Right cardiac atrium (tissue), 5 donors: ENCODE results near the gene SIGLEC8. TPM values are rescaled to one million over a fixed set of nuclear protein-coding genes. Genes with fewer than 3 reads are reported as not detected.
A peak's percentile ranks its signal among the peaks of the same experiment; 100 is the strongest.
"Not testable (repeated sequence)": the region's sequence is repeated elsewhere in the genome, so short reads cannot be mapped to it uniquely, and the experiment has no call there.

ENCODE experiments used
- ATAC-seq, 2 donors: fragments of 200-7000 bp; cut with Tn5 transposase; one replicate each; pipeline versions ENCODE4 v1.8.0 to v1.9.1; 2020; ENCODE audit warnings: moderate library complexity in 2 of 2, mild to moderate bottlenecking in 1 of 2
- DNase-seq, 3 donors: peaks; one replicate each; pipeline ENCODE4 v3.0.0-alpha.2; 2020
- H3K27ac ChIP-seq: one replicate; pipeline ENCODE4 v1.5.1; 2013; ENCODE audit warnings: mild to moderate bottlenecking, low read length, control low read depth, moderate library complexity
- H3K27me3 ChIP-seq: one replicate; pipeline ENCODE4 v1.6.1; 2013; ENCODE audit not compliant: control insufficient read depth, insufficient read depth
- H3K4me1 ChIP-seq: one replicate; pipeline ENCODE4 v1.6.1; 2013; ENCODE audit warnings: low read length; ENCODE audit not compliant: control insufficient read depth, insufficient read depth
- H3K4me3 ChIP-seq: one replicate; pipeline ENCODE4 v1.5.1; 2013; ENCODE audit warnings: low read length, control low read depth
- H3K9me3 ChIP-seq: one replicate; pipeline ENCODE4 v1.6.1; 2013; ENCODE audit warnings: low read length; ENCODE audit not compliant: control insufficient read depth
- WGBS: extraction: QIAGEN DNeasy Blood & Tissue Kit; methylation state at CpG from one replicate; pipeline ENCODE4 v1.1.7; 2013; 5-methylcytosine and 5-hydroxymethylcytosine counted together
- intact Hi-C, 4 donors: fragments of 100-400 bp; cut with DNase I; formaldehyde crosslinking; loops; one replicate each; pipeline versions ENCODE4 v1.11.0 to v1.14.0; 2022 to 2023
- polyA plus RNA-seq: library from polyadenylated mRNA; stranded (reverse); fragments of 200-250 nt; gene quantifications from one replicate; pipeline ENCODE4 v1.2.3, GENCODE V29; 2013
- total RNA-seq, 4 donors: library from RNA; stranded (reverse); fragmentation: NEBNext Ultra II Directional; extraction: Animal tissue kit (Norgen Biotek cat#: 25700); gene quantifications; one replicate each; pipeline ENCODE4 v1.2.1, GENCODE V29; 2021
- donor health status: healthy with polysubstance abuse.
- donor health status: DM: no; HTN: yes; CAD: no.
- donor health status: DM: no; HTN: no; CAD: no.
- donor health status: DM: no; HTN: yes; CAD: no; lungs with severe emphysema.
- donor health status: DM: yes; HTN: yes; CAD: no.

The SIGLEC8 gene
- total and polyA plus RNA-seq, 5 donors: not detected

DNA sequence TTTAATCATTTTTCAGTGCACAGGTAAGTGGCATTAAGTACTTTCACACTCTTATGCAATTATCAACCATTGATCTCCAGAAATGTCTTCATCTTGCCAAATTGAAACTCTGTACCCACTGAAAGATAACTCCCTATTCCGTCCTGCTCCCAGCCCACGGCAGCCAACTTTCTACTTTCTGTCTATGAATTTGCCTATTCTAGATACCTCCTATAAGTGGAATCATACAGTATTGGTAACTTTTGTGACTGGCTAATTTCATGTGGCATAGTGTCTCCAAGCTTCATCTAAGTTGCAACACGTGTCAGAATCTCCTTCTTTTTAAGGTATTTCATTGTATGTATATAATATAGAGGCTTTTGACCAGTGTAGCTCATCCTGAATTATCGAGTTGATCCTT is 14.4 kb upstream of the SIGLEC8 start:
- Histone ChIP-seq H3K4me3 (no peak overlapping the region), H3K27me3 (no peaks in the 10 kb centered on the region), H3K27ac (no peak overlapping the region), H3K9me3 (no peaks in the 10 kb centered on the region), H3K4me1 (no peaks in the 10 kb centered on the region)
- ATAC-seq: no peak
- no peak for DNase-seq
- intact Hi-C loops: loop anchor here in 3 of 4 donors (5.0 to 10.0 kb wide), 2 partner anchors 185 to 342 kb away; no protein-coding TSS in a partner anchor
- WGBS: 13% methylated on average over 4 of the region's 4 CpGs

DNA sequence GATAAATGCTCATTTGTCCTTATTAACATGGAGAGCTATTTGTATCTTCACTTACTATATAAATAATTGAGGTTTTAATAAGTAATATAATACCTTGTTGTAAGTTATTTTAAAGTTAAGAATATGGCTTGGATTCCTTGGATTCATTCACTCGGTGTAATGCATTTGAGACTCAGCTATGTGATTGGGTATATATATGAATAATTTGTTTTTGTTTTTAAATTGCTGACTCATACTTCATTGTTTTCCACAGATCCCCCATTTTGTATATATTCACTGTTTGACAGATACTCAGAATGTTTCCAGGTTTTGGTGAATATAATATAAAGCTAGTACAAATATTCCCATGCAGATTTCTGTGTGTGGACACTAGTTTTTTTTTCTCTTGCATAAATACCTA is 13.3 kb upstream of the SIGLEC8 start:
- intact Hi-C loops: loop anchor here in 3 of 4 donors (5.0 to 10.0 kb wide), 2 partner anchors 186 to 343 kb away; no protein-coding TSS in a partner anchor

GRCh38 chr19:51470966-51471365 is 12.7 kb upstream of the SIGLEC8 start:
- Histone ChIP-seq H3K27ac (no peak overlapping the region), H3K9me3 (no peaks in the 10 kb centered on the region), H3K4me3 (no peak overlapping the region), H3K4me1 (no peaks in the 10 kb centered on the region), H3K27me3 (no peaks in the 10 kb centered on the region)
- WGBS: 65% methylated on average over 9 of the region's 9 CpGs
- no peak for ATAC-seq
- intact Hi-C loops: loop anchor here in 3 of 4 donors (5.0 to 10.0 kb wide), 2 partner anchors 186 to 344 kb away; no protein-coding TSS in a partner anchor
- DNase-seq: no peak

More for the DNA sequence above, 13.3 kb upstream of the SIGLEC8 start:
- DNase-seq (no peak), ATAC-seq (no peak)
- WGBS: 63% methylated on average over 1 of the region's 1 CpG
- H3K27me3 ChIP-seq: no peaks in the 10 kb centered on the region
- no peaks in the 10 kb centered on the region for H3K9me3 ChIP-seq
- no peak overlapping the region for H3K27ac ChIP-seq
- H3K4me3 ChIP-seq: no peak overlapping the region
- H3K4me1 ChIP-seq: no peaks in the 10 kb centered on the region

- no peak for DNase-seq
- ATAC-seq: no peak
- intact Hi-C loops: loop anchor here in 3 of 4 donors (5.0 to 10.0 kb wide), 2 partner anchors 188 to 345 kb away; no protein-coding TSS in a partner anchor
- H3K27ac ChIP-seq: no peak overlapping the region
- H3K4me3 ChIP-seq: no peak overlapping the region
- no peaks in the 10 kb centered on the region for H3K4me1 ChIP-seq
- no peaks in the 10 kb centered on the region for H3K27me3 ChIP-seq
- WGBS: 70% methylated on average over 1 of the region's 1 CpG
- H3K9me3 ChIP-seq: no peaks in the 10 kb centered on the region
Observed at GRCh38 chr19:51469629-51470028, 11.4 kb upstream of the SIGLEC8 start.

DNA sequence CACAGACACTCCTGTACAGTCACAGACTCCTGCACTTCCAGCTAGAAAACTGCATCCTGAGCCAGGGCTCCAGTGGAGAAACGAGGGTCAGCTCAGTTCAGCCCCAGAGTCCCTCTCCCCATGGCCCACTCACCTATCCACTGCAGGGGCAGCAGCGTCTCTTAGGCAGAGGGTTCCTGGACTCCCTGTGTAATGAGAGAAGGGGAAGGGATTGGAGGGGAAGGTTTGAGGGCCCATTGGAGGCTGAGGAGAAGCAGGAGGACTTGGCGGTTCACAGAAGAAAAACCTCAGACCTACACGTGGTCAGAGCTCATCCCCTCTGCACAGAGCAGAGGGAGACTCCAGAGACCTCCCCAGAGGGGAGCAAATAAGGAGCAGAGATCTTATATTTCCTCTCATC is 10.9 kb upstream of the SIGLEC8 start:
- intact Hi-C loops: no loop called here
- H3K27me3 ChIP-seq: no peaks in the 10 kb centered on the region
- no peak for DNase-seq
- no peaks in the 10 kb centered on the region for H3K4me1 ChIP-seq
- H3K4me3 ChIP-seq: no peak overlapping the region
- H3K9me3 ChIP-seq: no peaks in the 10 kb centered on the region
- 52% methylated on average over 4 of the region's 4 CpGs for WGBS
- ATAC-seq: no peak
- no peak overlapping the region for H3K27ac ChIP-seq

DNA sequence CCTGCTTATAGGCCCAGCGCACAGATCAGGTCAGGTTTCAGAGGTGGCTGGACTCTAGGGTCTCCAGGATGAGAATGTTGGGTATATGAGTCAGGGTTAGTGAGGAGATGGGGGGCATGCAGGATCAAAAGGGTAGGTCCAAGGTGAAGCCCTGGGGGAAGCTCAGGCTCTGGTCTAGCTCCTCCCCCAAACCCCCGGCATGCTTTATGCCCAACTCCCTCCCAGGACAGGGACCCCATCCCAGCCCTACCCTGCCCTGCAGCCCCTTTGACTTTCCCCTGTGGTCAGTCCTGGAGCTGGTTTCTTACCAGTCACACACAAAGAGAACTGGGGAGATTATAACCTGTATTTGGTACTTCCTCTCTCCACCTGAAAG is 10.3 kb upstream of the SIGLEC8 start:
- DNase-seq (no peak), ATAC-seq (no peak)
- intact Hi-C loops: no loop called here
- no peaks in the 10 kb centered on the region for H3K9me3 ChIP-seq
- no peak overlapping the region for H3K4me3 ChIP-seq
- 81% methylated on average over 2 of the region's 2 CpGs for WGBS
- H3K4me1 ChIP-seq: no peaks in the 10 kb centered on the region
- no peak overlapping the region for H3K27ac ChIP-seq
- H3K27me3 ChIP-seq: no peaks in the 10 kb centered on the region

- H3K9me3 ChIP-seq: no peaks in the 10 kb centered on the region
- H3K27me3 ChIP-seq: no peaks in the 10 kb centered on the region
- intact Hi-C loops: no loop called here
- no peak overlapping the region for H3K27ac ChIP-seq
- ATAC-seq: no peak
- H3K4me3 ChIP-seq: no peak overlapping the region
- DNase-seq: no peak
- WGBS: 61% methylated on average over 4 of the region's 4 CpGs
- H3K4me1 ChIP-seq: no peaks in the 10 kb centered on the region
Observed at GRCh38 chr19:51467864-51468544, 9.8 kb upstream of the SIGLEC8 start.

DNA sequence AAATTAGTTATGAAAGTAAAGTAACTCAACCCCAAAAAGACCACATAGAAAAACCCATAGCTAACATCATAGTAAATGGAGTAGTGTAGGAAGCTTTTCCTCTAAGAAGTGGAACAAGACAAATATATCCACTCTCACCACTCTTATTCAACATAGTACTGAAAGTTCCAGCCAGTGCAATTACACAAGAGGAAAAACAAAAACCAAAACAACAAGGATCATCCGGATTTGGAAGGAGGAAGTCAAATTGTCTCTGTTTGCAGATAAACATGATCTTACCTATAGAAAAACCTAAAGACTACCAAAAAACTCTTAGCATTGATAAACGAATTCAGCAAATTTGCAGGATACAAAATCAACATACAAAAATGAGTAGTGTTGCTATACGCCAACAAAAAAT is 8.5 kb upstream of the SIGLEC8 start:
- Histone ChIP-seq H3K9me3 (no peaks in the 10 kb centered on the region), H3K4me1 (no peaks in the 10 kb centered on the region), H3K27ac (no peak overlapping the region), H3K27me3 (no peaks in the 10 kb centered on the region), H3K4me3 (no peak overlapping the region)
- no peak for ATAC-seq
- 52% methylated on average over 3 of the region's 3 CpGs for WGBS
- no peak for DNase-seq
- intact Hi-C loops: no loop called here

GRCh38 chr19:51463976-51464581 is 5.8 kb upstream of the SIGLEC8 start:
- H3K27ac ChIP-seq, H3K4me3 ChIP-seq, intact Hi-C loops, DNase-seq, H3K9me3 ChIP-seq, H3K27me3 ChIP-seq, H3K4me1 ChIP-seq: not testable (repeated sequence)
- 34% methylated on average over 14 of the region's 33 CpGs for WGBS
- peak; percentile 19 to 44 for ATAC-seq

DNA sequence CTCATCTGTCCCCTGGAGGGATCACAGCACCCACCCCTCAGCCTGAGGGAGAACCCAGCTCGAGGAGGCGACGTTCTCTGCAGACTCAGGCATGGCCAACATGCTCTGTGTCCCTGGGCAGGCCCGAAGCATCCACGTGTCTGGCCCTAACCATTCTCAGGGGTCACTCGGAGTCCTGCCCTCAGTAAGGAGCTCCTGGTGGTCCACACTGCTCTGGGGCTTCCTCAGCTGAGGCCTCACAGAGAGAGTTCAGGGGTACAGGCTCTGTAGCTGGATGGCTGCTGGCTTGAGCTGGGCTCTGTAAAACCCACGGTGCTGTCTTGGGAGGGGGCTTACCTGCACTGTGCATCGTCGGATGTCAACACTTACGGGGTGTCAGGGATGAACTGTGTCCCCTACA is 4.4 kb upstream of the SIGLEC8 start:
- WGBS: 76% methylated on average over 10 of the region's 10 CpGs
- Histone ChIP-seq H3K27me3 (no peaks in the 10 kb centered on the region), H3K27ac (no peak overlapping the region), H3K4me1 (peaks cover 4% of the 10 kb centered on the region), H3K9me3 (no peaks in the 10 kb centered on the region), H3K4me3 (no peak overlapping the region)
- ATAC-seq: no peak
- no peak for DNase-seq
- intact Hi-C loops: no loop called here

DNA sequence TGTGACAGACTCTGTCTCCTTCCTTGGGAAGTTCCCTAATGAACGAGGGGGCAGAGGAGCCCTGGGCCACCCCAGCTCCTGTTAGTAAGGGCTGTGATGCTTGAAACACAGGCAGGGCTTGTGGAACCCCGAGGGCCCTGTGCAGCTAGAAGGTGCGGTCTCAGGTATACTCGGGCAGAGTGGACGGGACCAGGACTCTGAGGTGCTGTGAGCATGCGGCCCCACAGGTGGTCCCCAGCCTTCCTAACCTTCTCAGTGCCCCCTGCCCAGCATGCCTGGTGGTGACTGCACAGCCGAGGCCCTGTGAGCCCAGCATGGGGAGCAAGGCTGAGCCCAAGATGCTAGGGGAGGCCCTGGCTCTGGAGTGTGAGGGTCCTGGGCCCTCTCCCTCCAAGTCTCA is 4.0 kb upstream of the SIGLEC8 start:
- no peak overlapping the region for H3K27ac ChIP-seq
- peaks cover 4% of the 10 kb centered on the region for H3K4me1 ChIP-seq
- H3K9me3 ChIP-seq: no peaks in the 10 kb centered on the region
- DNase-seq (no peak), ATAC-seq (peak in 1 of 2 donors; percentile 22)
- intact Hi-C loops: no loop called here
- WGBS: 77% methylated on average over 7 of the region's 7 CpGs
- H3K27me3 ChIP-seq: no peaks in the 10 kb centered on the region
- no peak overlapping the region for H3K4me3 ChIP-seq
